Measurements from ENCODE around the gene SPACA6. TPM values are rescaled to one million over a fixed set of nuclear protein-coding genes. Genes with fewer than 3 reads are reported as not detected.

Gene SPACA6
- total and polyA plus RNA-seq, 8 donors, result 1.2 to 151 (median 9.6) TPM

DNA sequence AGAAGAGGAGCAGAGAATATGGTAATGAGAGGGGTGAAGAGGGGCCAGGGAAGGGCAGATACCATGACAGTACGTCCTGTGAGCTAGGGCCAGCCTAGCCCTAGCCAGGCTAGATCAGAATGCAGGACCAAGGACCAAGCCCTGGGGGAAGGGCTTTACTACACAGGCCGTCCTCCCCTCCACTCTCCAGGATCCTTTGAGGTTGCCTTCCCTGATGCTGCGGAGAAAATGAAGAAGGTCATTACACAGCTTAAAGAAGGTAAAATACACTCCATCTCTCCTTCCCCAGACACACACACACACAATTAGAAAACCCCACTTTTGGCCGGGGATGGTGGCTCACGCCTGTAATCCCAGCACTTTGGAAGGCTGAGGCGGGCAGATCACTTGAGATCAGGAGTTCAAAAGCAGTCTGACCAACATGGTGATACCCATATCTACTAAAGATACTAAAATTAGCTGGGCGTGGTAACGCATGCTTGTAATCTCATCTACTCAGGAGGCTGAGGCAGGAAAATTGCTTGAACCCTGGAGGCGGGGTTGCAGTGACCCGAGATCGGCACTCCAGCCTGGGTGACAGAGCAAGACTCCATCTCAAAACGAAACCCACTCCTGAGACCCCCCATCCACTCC, 8.5 kb downstream of the SPACA6 start:
- 42 to 68% (median 57%) methylated on average over 12 of the region's 12 CpGs for WGBS, 5 donors
- no peaks in the 10 kb centered on the region for H3K9me3 ChIP-seq
- H3K36me3 ChIP-seq, result peaks cover 7 to 56% (median 43%) of the 10 kb centered on the region in 4 donors
- H3K4me1 ChIP-seq, result peaks cover 29 to 48% (median 40%) of the 10 kb centered on the region in 4 donors
- H3K27ac ChIP-seq, result peak overlapping the region; percentile 93 to 98 (median 94)
- TF ChIP-seq POLR2AphosphoS5 (IDR thresholded peaks at IDR 0.05), result peak in 1 of 3 donors; percentile 10
- TF ChIP-seq, protein P1, sequence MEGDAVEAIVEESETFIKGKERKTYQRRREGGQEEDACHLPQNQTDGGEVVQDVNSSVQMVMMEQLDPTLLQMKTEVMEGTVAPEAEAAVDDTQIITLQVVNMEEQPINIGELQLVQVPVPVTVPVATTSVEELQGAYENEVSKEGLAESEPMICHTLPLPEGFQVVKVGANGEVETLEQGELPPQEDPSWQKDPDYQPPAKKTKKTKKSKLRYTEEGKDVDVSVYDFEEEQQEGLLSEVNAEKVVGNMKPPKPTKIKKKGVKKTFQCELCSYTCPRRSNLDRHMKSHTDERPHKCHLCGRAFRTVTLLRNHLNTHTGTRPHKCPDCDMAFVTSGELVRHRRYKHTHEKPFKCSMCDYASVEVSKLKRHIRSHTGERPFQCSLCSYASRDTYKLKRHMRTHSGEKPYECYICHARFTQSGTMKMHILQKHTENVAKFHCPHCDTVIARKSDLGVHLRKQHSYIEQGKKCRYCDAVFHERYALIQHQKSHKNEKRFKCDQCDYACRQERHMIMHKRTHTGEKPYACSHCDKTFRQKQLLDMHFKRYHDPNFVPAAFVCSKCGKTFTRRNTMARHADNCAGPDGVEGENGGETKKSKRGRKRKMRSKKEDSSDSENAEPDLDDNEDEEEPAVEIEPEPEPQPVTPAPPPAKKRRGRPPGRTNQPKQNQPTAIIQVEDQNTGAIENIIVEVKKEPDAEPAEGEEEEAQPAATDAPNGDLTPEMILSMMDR (IDR thresholded peaks at IDR 0.05), result no peak
- H3K4me3 ChIP-seq, result peak overlapping the region in 1 of 4 donors; percentile 61
- no peaks in the 10 kb centered on the region for H3K27me3 ChIP-seq
- intact Hi-C loops (cut with DNase I; ENCODE audit: low total_unique reads), result no loop called here
- DNase-seq, result no peak

DNA sequence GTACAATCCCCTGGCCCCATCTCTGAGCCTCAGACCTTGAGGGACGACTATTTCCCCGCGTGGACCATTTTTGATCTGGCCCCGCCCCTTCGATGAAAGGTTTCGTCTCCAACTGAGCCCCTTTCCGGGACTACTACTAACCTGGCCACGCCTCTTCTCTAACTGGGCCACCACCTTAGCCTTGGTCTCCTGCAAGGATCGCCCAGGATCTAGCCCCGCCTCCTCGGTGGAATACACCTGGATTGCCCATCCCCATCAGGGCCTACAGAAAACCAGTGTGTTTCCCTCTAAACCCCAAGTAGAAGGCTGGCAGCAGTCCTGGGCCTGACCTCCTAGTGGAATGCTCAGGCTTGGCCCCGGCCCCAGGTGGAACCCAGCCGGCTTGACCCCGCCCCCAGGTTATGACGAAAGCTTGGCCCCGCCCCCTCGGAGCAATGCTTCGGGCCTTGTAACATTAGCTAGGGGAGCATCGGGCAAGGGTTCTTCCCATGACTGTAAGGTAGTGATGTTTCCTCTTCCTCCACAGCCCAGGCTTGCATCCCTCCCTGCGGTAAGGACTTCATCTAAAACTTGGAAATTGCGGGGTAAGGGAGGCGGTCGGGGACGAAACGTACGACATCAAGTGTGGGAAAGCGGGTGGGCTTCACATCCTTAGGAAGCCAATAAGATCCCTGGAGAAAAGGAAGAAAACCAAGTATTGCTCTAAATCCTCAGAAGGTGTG, 9.1 kb downstream of the SPACA6 start:
- intact Hi-C loops (cut with DNase I; ENCODE audit: low total_unique reads), result no loop called here
- TF ChIP-seq EP300 (IDR thresholded peaks at IDR 0.05), result no peak
- peak in 1 of 3 donors; percentile 44 for TF ChIP-seq POLR2AphosphoS5 (IDR thresholded peaks at IDR 0.05)
- Histone ChIP-seq H3K9me3 (no peaks in the 10 kb centered on the region), H3K4me3 (peak overlapping the region; percentile 55 to 66 (median 62)), H3K36me3 (peaks cover 2 to 56% (median 42%) of the 10 kb centered on the region in 4 donors), H3K4me1 (peaks cover 29 to 48% (median 40%) of the 10 kb centered on the region in 4 donors), H3K27ac (peak overlapping the region; percentile 93 to 98 (median 94)), H3K27me3 (no peaks in the 10 kb centered on the region)
- DNase-seq, result peak; percentile 88 to 92
- 18 to 38% (median 26%) methylated on average over 27 of the region's 27 CpGs for WGBS, 5 donors

DNA sequence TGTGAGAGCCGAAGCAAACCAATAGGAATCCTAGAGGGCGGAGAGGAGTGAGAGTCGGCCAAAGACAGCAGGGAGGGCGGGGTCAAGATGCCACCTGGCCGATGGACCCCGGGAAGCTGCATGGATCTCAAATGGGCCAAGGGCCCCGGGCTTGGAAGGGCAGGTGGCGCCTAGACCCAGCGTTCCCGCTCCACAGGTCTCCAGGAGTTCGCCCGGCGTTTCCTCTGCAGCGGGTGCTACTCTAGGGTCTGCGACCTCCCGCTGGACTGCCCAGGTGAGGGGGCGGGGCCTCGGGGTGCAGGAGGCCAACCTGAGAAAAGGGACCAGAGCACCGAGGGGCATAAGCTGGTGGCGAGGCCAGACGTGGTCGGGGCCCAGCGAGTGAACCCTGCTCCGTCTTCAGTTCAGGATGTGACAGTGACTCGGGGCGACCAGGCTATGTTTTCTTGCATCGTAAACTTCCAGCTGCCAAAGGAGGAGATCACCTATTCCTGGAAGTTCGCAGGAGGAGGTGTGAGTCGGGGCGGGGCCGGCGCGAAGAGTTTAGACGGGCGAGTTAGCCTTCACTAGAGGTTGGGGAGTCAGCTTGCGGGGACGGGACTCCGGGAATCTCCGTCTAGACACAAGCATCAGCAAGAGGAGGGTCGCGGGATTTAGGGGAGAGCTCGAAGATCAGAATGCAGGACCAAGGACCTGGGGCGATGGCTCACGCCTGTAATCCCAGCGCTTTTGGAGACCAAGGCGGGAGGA, 9.9 kb downstream of the SPACA6 start:
- peak; percentile 56 to 65 for DNase-seq
- peak overlapping the region; percentile 55 to 66 (median 62) for H3K4me3 ChIP-seq
- H3K27ac ChIP-seq, result peak overlapping the region; percentile 93 to 98 (median 94)
- H3K9me3 ChIP-seq, result no peaks in the 10 kb centered on the region
- WGBS, 5 donors, result 15 to 31% (median 19%) methylated on average over 42 to 46 of the region's 46 CpGs
- TF ChIP-seq, protein P1 (IDR thresholded peaks at IDR 0.05), result no peak
- TF ChIP-seq EP300 (IDR thresholded peaks at IDR 0.05) (no peak), POLR2AphosphoS5 (IDR thresholded peaks at IDR 0.05) (peak in 1 of 3 donors; percentile 10), POLR2A (IDR thresholded peaks at IDR 0.05) (no peak)
- peaks cover 29 to 48% (median 40%) of the 10 kb centered on the region in 4 donors for H3K4me1 ChIP-seq
- no peaks in the 10 kb centered on the region for H3K27me3 ChIP-seq
- peaks cover 0 to 55% (median 37%) of the 10 kb centered on the region in 4 donors for H3K36me3 ChIP-seq
- intact Hi-C loops (cut with DNase I; ENCODE audit: low total_unique reads), result no loop called here

DNA sequence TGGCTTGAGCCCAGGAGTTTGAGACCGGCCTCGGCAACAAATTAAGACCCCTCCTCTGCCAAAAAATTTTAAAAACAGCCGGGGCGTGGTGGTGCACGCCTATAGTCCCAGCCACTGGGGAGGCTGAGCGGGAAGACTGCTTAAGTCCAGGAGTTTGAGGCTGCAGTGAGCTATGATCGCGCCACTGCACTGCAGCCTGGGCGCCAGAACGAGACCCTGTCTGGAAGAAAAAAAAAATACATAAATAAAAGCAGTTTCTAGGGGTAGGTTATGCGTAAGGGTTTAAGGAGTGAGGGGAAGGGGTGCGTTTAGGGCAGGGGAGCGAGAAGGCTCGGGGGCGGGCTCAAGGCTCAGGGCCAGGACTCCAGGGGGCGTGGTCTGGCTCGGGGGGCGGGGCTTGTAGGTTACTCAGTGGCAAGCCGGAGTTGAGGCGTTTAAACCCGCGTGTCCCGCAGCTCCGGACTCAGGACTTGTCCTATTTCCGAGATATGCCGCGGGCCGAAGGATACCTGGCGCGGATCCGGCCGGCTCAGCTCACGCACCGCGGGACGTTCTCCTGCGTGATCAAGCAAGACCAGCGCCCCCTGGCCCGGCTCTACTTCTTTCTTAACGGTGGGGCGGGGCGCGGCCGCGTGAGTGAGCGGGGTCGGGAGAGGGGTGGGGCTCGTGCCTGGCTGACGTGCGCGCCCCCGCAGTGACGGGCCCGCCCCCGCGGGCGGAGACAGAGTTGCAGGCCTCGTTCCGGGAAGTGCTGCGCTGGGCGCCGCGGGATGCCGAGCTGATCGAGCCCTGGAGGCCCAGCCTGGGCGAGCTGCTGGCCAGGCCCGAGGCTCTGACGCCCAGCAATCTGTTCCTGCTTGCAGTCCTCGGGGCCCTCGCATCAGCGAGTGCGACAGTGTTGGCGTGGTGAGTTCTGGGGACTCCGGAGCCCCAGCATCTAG, 10.7 kb downstream of the SPACA6 start:
- peaks cover 0 to 47% (median 29%) of the 10 kb centered on the region in 4 donors for H3K36me3 ChIP-seq
- TF ChIP-seq POLR2A (IDR thresholded peaks at IDR 0.05) (peak in 1 of 4 donors; percentile 28), POLR2AphosphoS5 (IDR thresholded peaks at IDR 0.05) (peak; percentile 82 to 98 (median 97)), EP300 (IDR thresholded peaks at IDR 0.05) (peak; percentile 33)
- TF ChIP-seq, protein P1 (IDR thresholded peaks at IDR 0.05), result peak in 3 of 7 experiments; percentile 7 to 63 (median 42)
- intact Hi-C loops (cut with DNase I; ENCODE audit: low total_unique reads), result no loop called here
- 1 to 5% (median 1%) methylated on average over 46 to 74 of the region's 74 CpGs for WGBS, 5 donors
- H3K4me1 ChIP-seq, result peaks cover 29 to 48% (median 40%) of the 10 kb centered on the region in 4 donors
- peak overlapping the region; percentile 93 to 98 (median 94) for H3K27ac ChIP-seq
- DNase-seq, result peak; percentile 98 to 99
- no peaks in the 10 kb centered on the region for H3K27me3 ChIP-seq
- peak overlapping the region; percentile 55 to 66 (median 62) for H3K4me3 ChIP-seq
- H3K9me3 ChIP-seq, result no peaks in the 10 kb centered on the region

All from stomach (tissue), 9 donors.